WTC11 (cell line): ENCODE measurements around the gene ENPP6. TPM values are rescaled to one million over a fixed set of nuclear protein-coding genes. Genes with fewer than 3 reads are reported as not detected.

ENCODE experiments used
- ATAC-seq: fragments of 200-7000 bp; cut with Tn5 transposase; 2 replicates; pipeline ENCODE4 v1.10.0; 2021; ENCODE audit warnings: mild to moderate bottlenecking, moderate library complexity
- CTCF ChIA-PET: fragments of 300-600 bp; sonication (Branson Sonifier 250); formaldehyde crosslinking; loops from one replicate; lab custom pipeline; 2021; ENCODE audit warnings: antibody characterized with exemption; lab: Charles Lee
- POLR2A ChIA-PET: fragments of 350-600 bp; sonication (Branson Sonifier 250); formaldehyde crosslinking; loops from one replicate; lab custom pipeline; 2021; ENCODE audit warnings: antibody characterized with exemption; lab: Charles Lee
- DNase-seq: peaks from one replicate; pipeline ENCODE4 v3.0.0; 2021; ENCODE audit warnings: low spot score
- H3K27ac Mint-ChIP-seq: 2 replicates; pipeline ENCODE4 v1.8.0; 2021; ENCODE audit warnings: mixed read lengths
- H3K27me3 Mint-ChIP-seq: 2 replicates; pipeline ENCODE4 v1.8.0; 2021; ENCODE audit warnings: low read depth, mild to moderate bottlenecking, moderate library complexity, mixed read lengths
- H3K36me3 Mint-ChIP-seq: 2 replicates; pipeline ENCODE4 v1.8.0; 2021; ENCODE audit warnings: mixed read lengths
- H3K4me1 Mint-ChIP-seq: 2 replicates; pipeline ENCODE4 v1.8.0; 2022; ENCODE audit warnings: mixed read lengths
- H3K4me3 Mint-ChIP-seq: 2 replicates; pipeline ENCODE4 v1.8.0; 2021; ENCODE audit warnings: mild to moderate bottlenecking, moderate library complexity, mixed read lengths
- H3K9me3 Mint-ChIP-seq: 2 replicates; pipeline ENCODE4 v1.8.0; 2021; ENCODE audit warnings: mixed read lengths
- AR ChIP-seq: fragments of 250-450 bp; sonication (Bioruptor Pico); IDR thresholded peaks from 2 replicates; pipeline ENCODE4 v1.9.0; 2021; ENCODE audit warnings: mild to moderate bottlenecking
- CBFB ChIP-seq: sonication (generic); formaldehyde crosslinking; IDR thresholded peaks from 2 replicates; pipeline ENCODE4 v1.8.1; 2022; ENCODE audit warnings: mild to moderate bottlenecking, low read depth, missing genetic modification reagents
- ELF4 ChIP-seq: sonication (generic); formaldehyde crosslinking; IDR thresholded peaks from 2 replicates; pipeline ENCODE4 v1.8.1; 2022; ENCODE audit warnings: low read depth, mild to moderate bottlenecking, moderate library complexity, missing genetic modification reagents
- EMX1 ChIP-seq: fragments of 250-450 bp; sonication (Bioruptor Pico); IDR thresholded peaks from 2 replicates; pipeline ENCODE4 v1.8.0; 2021; ENCODE audit warnings: mild to moderate bottlenecking
- ESRRA ChIP-seq: sonication (generic); formaldehyde crosslinking; IDR thresholded peaks from 2 replicates; pipeline ENCODE4 v1.8.1; 2022; ENCODE audit warnings: mild to moderate bottlenecking, missing genetic modification reagents, borderline replicate concordance
- FOXP4 ChIP-seq: sonication (generic); formaldehyde crosslinking; IDR thresholded peaks from 2 replicates; pipeline ENCODE4 v1.8.0; 2022; ENCODE audit warnings: mild to moderate bottlenecking, missing genetic modification reagents
- GTF2I ChIP-seq: fragments of 250-450 bp; sonication (Bioruptor Pico); conservative IDR thresholded peaks from 2 replicates; pipeline ENCODE4 v1.4.0; 2021; ENCODE audit warnings: mild to moderate bottlenecking
- HMGA2 ChIP-seq: fragments of 250-450 bp; sonication (Bioruptor Pico); IDR thresholded peaks from 2 replicates; pipeline ENCODE4 v1.4.0; 2021; ENCODE audit warnings: mild to moderate bottlenecking, moderate library complexity
- IRF2 ChIP-seq: sonication (generic); formaldehyde crosslinking; IDR thresholded peaks from 2 replicates; pipeline ENCODE4 v1.8.0; 2022; ENCODE audit warnings: low read depth, missing genetic modification reagents, borderline replicate concordance
- MXD4 ChIP-seq: fragments of 250-450 bp; sonication (Bioruptor Pico); IDR thresholded peaks from 2 replicates; pipeline ENCODE4 v1.8.0; 2021; ENCODE audit warnings: mild to moderate bottlenecking, moderate library complexity, borderline replicate concordance
- NFYB ChIP-seq: sonication (generic); formaldehyde crosslinking; conservative IDR thresholded peaks from 2 replicates; pipeline ENCODE4 v1.8.0; 2022; ENCODE audit warnings: low read depth, missing genetic modification reagents
- RORB ChIP-seq: fragments of 250-450 bp; sonication (Bioruptor Pico); IDR thresholded peaks from 2 replicates; pipeline ENCODE4 v1.9.0; 2021; ENCODE audit warnings: mild to moderate bottlenecking
- STAT6 ChIP-seq: sonication (generic); formaldehyde crosslinking; conservative IDR thresholded peaks from 2 replicates; pipeline ENCODE4 v1.8.1; 2023; ENCODE audit warnings: mild to moderate bottlenecking, low read depth, missing genetic modification reagents, moderate library complexity
- TEAD4 ChIP-seq: sonication (generic); formaldehyde crosslinking; IDR thresholded peaks from 2 replicates; pipeline ENCODE4 v1.8.0; 2022; ENCODE audit warnings: mild to moderate bottlenecking, missing genetic modification reagents
- ZNF317 ChIP-seq: sonication (generic); formaldehyde crosslinking; IDR thresholded peaks from 2 replicates; pipeline ENCODE4 v1.8.1; 2023; ENCODE audit warnings: low read depth, mild to moderate bottlenecking, moderate library complexity, missing genetic modification reagents, borderline replicate concordance
- ZNF396 ChIP-seq: fragments of 250-450 bp; sonication (Bioruptor Pico); IDR thresholded peaks from 2 replicates; pipeline ENCODE4 v1.8.0; 2021; ENCODE audit warnings: mild to moderate bottlenecking, moderate library complexity, borderline replicate concordance
- ZNF425 ChIP-seq: fragments of 250-450 bp; sonication (Bioruptor Pico); conservative IDR thresholded peaks from 2 replicates; pipeline ENCODE4 v1.9.0; 2021; ENCODE audit warnings: mild to moderate bottlenecking
- ZNF532 ChIP-seq: fragments of 250-450 bp; sonication (Bioruptor Pico); IDR thresholded peaks from 2 replicates; pipeline ENCODE4 v1.9.0; 2021; ENCODE audit warnings: mild to moderate bottlenecking, borderline replicate concordance
- total RNA-seq: library from RNA; stranded (reverse); gene quantifications from 3 replicates; pipeline ENCODE4 v1.2.3, GENCODE V29; 2021
- TF ChIP-seq, protein P1 (sequence below): sonication (generic); formaldehyde crosslinking; IDR thresholded peaks from 2 replicates; pipeline ENCODE4 v1.8.1; 2022; ENCODE audit warnings: missing genetic modification reagents, borderline replicate concordance

ENPP6 gene
- total RNA-seq, 1 experiment from 2014 or later = 0.09 TPM

DNA sequence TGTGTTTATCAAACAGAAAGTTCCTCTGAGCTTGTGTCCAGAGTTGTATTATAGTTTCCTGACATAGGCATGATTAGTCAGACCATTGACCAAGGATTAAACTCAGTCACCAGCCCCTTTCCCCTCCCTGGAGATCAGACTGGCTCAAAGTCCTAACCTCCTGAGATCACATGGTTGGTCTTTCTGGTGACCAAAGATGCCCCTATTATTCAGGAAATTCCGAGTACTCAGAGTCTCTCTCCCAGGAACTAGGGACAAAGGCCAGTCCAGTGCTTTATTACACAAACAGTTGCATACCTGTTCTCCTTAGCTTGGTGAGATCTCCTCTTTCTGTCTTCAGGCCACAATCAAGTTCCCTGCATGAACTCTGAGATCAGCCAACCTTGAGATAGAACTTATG, 14.5 kb upstream of the ENPP6 start:
- Mint-ChIP-seq H3K4me3 (no peak overlapping the region), H3K9me3 (no peaks in the 10 kb centered on the region), H3K27me3 (no peaks in the 10 kb centered on the region), H3K36me3 (no peaks in the 10 kb centered on the region), H3K4me1 (no peaks in the 10 kb centered on the region), H3K27ac (no peak overlapping the region)
- no peak for DNase-seq
- TF ChIP-seq STAT6 (CRISPR knock-in tag) = no peak
- no peak for TF ChIP-seq MXD4 (CRISPR knock-in tag)
- no peak for TF ChIP-seq HMGA2 (CRISPR knock-in tag)
- TF ChIP-seq ZNF396 (CRISPR knock-in tag) = no peak
- TF ChIP-seq RORB = no peak
- no peak for TF ChIP-seq CBFB (CRISPR knock-in tag)
- TF ChIP-seq, protein P1, sequence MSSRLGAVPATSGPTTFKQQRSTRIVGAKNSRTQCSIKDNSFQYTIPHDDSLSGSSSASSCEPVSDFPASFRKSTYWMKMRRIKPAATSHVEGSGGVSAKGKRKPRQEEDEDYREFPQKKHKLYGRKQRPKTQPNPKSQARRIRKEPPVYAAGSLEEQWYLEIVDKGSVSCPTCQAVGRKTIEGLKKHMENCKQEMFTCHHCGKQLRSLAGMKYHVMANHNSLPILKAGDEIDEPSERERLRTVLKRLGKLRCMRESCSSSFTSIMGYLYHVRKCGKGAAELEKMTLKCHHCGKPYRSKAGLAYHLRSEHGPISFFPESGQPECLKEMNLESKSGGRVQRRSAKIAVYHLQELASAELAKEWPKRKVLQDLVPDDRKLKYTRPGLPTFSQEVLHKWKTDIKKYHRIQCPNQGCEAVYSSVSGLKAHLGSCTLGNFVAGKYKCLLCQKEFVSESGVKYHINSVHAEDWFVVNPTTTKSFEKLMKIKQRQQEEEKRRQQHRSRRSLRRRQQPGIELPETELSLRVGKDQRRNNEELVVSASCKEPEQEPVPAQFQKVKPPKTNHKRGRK (CRISPR knock-in tag) = no peak
- TF ChIP-seq NFYB (CRISPR knock-in tag) = no peak
- TF ChIP-seq GTF2I (CRISPR knock-in tag) = no peak
- TF ChIP-seq IRF2 (CRISPR knock-in tag) = no peak
- TF ChIP-seq ZNF425 (CRISPR knock-in tag) = no peak
- no peak for TF ChIP-seq AR (CRISPR knock-in tag)
- no peak for TF ChIP-seq ZNF532 (CRISPR knock-in tag)
- no peak for TF ChIP-seq ZNF317 (CRISPR knock-in tag)
- TF ChIP-seq TEAD4 = no peak
- TF ChIP-seq ELF4 = no peak
- no peak for TF ChIP-seq ESRRA
- TF ChIP-seq FOXP4 (CRISPR knock-in tag) = no peak
- TF ChIP-seq EMX1 (CRISPR knock-in tag) = no peak
- ATAC-seq = no peak
- CTCF ChIA-PET = no interaction called here
- POLR2A ChIA-PET = interaction anchor here (0.6 kb wide), 1 partner anchor 452 kb away, joined by 3 read pairs; no protein-coding TSS in a partner anchor
